Measurements from ENCODE around the gene RAPGEF2.
"Not testable (repeated sequence)": the region's sequence is repeated elsewhere in the genome, so short reads cannot be mapped to it uniquely, and the experiment has no call there.

Gene RAPGEF2

DNA sequence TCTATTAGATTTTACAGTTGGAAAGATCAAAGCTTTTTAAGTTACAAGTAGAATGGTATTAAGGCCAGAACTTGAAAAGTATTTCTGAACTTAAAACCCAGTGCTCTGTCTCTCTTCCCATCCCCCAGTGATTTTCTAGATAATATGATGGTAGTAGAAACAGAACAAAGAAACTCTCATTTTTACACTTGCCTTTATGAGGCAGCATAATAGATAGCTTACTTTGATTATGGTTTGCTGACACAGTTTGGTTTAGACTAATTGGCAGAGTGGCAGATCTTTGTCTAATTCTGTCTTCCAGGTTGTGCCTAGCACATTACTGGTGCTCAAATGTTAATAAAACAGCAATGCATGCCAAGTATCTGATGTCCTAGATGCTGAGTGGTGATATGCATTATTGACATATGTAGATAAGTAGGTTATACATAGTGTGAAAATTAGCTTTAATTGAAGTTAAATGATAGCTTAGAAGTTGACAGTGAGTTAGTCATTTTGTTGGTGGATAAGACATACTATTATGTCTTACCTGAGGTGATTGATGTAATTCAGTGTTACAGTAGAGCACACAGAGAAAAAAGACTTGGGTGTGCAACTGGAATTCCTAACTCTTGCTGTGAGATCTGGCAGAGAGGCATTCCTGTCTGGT lies 4.3 kb upstream of the RAPGEF2 start:
- no peak for DNase-seq (ENCODE audit: low read depth in 2 of 2)

DNA sequence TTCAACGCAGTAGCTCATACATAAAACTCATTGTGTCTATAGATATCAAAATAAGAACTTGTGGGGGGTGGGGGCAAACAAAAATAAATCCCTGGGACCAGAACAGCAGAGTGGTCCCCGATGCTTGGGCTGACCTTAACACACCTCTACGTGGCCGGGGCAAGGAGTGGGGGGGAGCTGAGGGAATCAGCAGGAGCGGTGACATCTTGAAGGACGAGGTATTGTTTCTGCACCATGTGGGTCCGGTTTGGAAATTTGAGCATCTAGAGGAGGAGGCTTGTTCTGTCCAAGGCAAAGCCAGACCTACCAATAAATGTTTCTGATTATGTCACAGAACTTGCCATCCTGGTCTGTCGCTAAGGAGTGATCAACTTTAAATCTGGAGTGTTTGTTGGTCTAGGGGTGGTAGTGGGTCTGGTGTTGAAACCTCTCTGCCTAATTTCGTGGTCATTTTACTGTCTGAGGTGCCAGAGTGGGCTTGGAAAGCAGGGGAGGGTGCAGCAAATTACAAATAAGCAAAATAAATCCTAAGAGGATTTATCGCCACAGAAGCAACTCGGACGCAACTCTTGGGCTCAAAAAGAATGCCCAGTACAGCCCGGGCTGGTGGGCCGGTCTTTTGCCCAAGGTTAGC lies 774 bp upstream of the RAPGEF2 start:
- DNase-seq (ENCODE audit: low read depth in 2 of 2): no peak

DNA sequence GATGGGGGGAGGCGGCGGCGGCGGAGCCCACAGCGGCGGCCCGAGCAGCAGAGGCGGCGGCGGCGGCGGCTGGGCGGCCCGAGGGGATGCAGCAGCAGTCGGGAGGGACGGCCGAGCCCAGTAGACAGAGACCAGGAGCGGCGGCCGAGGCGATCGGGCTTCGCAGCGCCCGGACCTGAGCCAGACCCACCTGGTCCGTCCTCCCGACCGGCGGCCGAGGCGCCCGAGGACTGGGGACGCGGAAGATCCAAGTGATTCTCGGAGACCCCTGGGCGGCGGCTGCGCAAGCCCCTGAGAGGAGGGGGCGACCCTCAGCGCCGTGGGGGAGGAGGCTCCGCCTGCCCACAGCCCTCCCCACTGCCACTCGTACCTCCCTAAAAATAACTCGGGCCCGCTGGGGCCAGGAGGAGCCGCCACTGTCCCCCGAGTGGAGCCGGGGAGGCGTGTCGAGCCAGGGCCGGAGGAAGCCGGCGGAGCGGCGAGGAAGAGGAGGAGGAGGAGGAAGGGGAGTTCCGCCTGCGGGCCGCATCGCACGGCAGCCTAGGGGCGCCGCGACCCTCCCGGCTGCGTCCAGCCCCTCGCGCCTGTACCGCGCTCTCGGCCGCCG lies 608 bp downstream of the RAPGEF2 start:
- DNase-seq (ENCODE audit: low read depth in 2 of 2): no peak

DNA sequence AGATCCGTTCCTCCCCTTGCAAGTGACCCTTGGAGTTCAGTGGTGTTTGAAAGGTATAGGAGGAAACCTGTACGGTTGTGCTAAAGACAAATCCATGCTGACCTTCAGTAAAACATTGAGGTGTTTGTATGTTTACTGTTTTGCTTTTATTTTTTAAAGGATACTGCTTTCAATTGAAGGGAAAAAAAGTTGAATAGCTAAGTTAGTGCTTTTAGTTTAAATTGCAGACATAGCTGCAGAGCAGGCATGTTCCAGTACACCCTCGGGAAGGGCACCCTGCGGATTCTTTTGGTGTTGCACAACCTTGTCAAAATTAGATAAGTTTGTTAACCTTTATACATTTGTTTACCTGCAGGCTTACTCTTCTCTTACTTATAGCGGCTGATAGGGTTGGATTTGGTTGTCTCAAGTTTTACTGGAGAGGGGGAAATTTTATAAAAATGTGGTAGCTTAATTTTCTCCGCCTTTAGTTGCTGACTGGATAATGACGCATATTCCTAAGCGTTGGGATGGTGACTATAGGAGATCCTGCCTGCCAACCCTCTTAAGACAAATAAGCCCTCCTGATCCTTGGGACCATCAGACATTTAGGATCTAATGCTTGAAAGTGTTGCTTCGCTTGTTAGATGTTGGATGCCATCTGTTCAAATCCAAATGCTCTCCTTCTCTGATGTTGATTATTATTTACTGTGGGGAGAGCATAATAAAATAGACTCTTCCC lies 2.0 kb downstream of the RAPGEF2 start:
- no peak for DNase-seq (ENCODE audit: low read depth in 2 of 2)

DNA sequence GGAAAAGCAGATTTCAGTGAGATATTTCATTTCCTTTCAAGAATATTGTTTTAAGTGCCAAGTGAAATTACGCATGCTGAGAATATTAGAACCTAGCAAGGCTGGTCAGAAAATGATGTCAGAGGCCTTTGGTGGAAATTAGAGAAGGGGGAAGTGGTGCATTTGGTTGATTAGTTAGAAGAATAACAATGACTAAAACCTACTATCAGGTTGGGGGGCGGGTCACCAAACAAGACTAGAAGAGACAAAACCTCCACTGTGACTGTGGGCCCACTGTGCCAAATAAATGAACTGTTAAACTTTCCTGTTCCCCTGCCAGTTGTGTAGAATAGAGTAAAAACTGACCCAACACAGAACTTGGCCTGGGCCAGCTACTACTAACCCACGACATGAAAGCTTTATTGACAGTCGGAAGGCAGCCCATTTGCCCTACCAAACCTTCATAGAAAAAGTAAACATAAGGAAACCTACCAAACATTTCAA lies 2.9 kb downstream of the RAPGEF2 start:
- no peak for DNase-seq (ENCODE audit: low read depth in 2 of 2)

DNA sequence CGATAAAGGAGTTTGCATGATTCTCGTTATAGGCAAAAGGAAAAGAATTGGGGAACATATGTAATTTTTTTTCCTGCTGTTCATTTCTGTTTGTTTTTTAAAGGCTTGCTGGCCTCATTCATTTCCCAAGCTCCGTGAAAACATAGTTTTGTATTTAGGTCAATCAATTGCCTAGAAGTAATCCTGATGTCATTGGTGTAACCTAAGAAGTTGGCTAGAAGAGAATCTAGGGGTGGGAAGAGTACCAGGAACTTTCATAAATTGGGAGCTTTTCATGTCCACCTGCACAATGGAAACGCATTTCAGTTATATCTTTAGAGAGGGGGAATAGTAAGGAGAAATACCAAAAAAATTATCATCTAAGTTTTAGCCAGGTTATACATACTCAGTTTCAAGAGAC lies 3.8 kb downstream of the RAPGEF2 start:
- no peak for DNase-seq (ENCODE audit: low read depth in 2 of 2)

DNA sequence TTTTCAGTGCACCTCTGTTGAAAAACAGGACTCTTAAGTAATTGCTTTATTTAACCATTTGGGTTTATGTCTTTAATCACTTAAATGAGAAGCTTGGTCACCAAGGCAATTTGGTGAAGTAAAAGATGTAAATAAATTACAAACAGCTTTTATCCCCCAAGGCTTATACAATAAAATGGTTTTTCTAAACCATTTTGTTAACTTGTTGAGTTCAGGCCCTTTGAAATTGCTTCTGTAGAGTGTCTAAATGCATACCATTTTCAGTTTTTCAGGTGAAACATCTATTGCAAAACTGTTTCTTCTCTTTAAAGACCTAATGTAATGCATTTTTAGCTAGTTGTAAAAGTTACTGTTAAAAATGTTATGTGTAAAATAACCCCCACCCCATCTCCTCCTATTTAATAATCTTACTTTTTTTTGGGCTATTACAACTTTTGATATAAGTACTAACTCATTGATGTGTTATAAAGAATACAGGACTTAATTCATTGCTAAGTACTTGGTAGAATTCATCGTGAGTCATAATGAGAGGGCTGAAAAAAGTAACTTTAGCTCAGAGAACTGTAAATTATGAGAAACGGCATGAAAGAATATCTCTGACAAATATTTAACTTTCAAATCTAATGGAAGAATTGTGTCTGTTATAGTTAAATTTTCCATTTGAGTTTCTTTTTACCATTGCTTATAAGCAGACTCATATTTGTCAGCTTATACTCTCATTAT lies 4.5 kb downstream of the RAPGEF2 start:
- DNase-seq (ENCODE audit: low read depth in 2 of 2): no peak

DNA sequence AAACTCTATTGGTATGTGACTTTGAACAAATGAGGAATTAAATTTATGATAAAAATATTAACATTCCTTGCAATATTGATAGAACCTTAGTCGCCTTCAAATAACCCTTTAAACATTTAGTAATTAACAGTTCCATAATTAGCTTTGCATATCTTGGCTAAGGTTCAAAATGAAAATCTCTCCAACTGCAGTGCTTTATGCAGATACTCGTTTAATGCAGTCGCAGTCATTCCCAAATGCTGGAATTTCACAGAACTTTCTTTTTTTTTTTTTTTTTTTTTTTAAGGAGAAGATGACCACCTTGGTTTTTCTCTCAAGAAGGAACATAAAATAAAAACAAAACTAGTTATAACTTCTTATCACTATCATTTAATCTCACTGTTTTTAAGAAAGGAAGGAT lies 5.2 kb downstream of the RAPGEF2 start:
- DNase-seq (ENCODE audit: low read depth in 2 of 2): no peak

DNA sequence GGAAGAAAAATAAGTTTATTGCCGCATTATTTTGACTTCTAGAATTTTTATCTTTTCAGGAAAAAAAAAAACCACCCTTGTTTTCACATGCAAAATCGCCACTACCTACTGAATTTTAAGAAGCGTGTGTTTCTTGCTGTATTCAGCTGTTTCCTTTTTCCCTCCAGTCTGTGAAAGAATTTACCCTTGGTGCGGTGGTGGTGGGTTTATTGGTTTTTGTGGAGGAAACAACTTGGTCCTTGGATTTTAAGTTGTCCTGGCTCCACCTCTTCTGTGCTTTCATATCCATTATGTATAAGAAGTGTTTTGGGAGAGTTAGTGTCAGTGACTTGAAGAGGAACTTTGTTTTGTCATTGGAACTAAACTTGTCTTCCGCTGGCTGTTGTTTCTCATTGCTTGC lies 8.1 kb downstream of the RAPGEF2 start:
- DNase-seq (ENCODE audit: low read depth in 2 of 2): no peak

DNA sequence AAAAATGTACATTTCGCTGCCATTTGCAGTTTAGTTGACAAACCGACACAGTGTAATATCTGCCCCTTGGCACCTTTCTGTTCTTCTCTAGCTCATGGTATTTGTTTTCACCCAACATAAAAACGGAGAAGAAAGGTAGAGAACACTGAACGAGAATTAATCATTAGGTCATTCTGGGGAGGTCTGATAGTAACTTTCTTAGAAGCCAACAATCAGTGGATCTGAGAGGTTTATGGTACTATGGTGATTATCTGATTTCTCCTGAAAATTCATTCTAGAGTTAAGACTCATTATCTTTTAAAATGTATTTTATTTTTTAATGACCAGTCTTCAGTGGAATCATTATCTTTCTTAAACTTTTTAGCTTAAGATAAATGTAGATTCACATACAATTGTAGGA lies 8.5 kb downstream of the RAPGEF2 start:
- no peak for DNase-seq (ENCODE audit: low read depth in 2 of 2)

DNA sequence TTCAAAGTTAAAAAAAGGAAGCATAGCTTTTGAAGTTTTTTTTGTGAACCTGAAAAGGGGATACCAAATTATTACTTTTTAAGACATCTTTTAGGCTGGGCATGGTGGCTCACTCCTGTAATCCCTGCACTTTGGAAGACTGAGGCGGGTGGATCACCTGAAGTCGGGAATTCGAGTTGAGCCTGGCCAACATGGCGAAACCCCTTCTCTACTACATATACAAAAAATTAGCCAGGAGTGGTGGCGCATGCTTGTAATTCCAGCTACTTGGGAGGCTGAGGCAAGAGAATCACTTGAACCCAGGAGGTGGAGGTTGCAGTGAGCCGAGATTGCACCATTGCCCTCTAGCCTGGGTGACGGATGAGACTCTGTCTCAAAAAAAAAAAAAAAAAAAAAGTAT lies 10.5 kb downstream of the RAPGEF2 start:
- not testable (repeated sequence) for DNase-seq (ENCODE audit: low read depth in 2 of 2)

DNA sequence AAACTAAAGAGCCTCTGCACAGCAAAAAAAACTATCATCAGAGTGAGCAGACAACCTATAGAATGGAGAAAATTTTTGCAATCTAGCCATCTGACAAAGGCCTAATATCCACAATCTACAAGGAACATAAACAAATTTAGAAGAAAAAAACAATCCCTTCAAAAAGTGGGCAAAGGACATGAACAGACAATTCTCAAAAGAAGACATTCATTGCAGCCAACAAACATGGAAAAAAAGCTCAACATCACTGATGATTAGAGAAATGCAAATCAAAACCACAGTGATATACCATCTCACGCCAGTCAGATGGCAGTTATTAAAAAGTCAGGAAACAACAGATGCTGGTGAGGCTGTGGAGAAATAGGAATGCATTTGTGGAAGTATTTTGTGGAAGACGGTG lies 13.2 kb downstream of the RAPGEF2 start:
- not testable (repeated sequence) for DNase-seq (ENCODE audit: low read depth in 2 of 2)

DNA sequence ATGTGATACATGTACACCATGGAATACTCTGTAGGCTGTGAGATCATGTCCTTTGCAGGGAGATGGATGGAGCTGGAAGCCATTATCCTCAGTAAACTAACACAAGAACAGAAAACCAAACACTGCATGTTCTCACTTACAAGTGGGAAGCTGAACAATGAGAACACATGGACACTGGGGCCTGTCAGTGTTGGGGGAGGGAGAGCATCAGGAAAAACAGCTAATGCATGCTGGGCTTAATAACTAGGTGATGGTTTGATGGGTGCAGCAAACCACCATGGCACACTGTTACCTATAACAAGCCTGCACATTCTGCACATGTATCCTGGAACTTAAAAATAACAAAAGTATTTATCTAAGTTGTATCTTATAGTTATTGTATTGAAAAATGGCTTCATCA lies 13.8 kb downstream of the RAPGEF2 start:
- not testable (repeated sequence) for DNase-seq (ENCODE audit: low read depth in 2 of 2)

DNA sequence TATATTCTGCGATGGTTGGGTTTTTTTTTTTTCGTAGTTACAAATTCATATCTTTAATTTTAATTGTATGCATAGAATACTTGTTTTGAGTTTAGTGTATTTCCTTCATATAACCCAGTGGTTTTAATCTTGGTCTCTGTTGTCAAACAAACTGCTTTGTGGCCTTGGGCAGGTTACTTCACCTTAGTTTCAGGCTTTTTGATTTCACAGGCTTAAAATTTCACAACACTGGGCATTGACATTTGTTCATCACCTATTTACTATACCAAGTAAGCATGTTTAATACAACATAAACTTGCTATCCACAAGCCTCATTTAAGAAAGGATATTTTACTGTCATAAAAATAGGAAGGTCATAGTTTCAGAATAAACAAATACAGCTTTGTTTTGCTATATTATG lies 14.7 kb downstream of the RAPGEF2 start:
- DNase-seq (ENCODE audit: low read depth in 2 of 2): no peak

DNA sequence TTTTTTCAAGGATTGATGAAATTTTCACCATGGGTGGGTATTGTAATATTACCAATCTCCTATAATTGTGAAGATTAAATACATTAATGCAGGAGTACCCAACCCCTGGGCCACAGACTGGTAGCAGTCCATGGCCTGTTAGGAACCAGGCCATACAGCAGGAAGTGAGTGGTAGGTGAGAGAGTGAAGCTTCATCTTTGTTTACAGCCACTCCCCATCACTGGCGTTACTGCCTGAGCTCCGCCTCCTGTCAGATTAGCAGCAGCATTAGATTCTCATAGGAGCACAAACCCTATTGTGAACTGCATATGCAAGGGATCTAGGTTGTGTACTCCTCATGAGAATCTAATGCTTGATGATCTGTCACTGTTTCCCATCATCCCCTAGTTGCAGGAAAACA lies 15.1 kb downstream of the RAPGEF2 start:
- DNase-seq (ENCODE audit: low read depth in 2 of 2): no peak

DNA sequence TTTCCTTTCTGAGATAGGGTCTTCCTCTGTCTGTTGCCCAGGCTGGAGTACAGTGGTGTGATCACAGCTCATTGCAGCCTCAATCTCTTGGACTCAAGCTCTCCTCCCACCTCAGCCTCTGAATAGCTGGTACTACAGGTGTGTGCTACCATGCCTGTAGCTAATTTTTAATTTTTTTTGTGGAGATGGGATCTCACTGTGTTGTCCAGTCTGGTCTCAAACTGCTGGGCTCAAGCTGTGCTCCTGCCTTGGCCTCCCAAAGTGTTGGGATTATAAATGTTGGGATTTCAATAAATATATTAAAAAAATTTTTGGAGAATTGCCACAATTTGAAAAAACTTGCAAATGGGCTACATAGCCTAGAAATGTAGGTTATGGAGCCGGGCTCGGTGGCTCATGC lies 18.5 kb downstream of the RAPGEF2 start:
- DNase-seq (ENCODE audit: low read depth in 2 of 2): no peak

DNA sequence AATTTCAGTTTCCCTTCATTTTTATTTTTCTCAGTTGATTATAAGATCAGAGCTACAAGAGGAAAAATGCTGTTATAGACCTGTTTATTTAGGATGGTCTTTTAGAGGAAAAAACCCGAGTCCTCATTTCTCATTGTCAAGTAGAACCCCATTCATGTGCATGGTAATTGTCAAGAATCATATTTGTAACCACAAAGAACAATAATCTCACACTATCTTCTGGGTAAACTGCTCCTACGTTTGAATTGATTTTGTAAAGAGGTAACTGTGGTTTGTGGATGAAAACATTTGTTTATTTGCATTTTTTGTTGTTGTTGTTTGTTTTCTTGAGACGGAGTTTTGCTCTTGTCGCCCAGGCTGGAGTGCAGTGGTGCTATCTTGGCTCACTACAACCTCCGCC lies 23.8 kb downstream of the RAPGEF2 start:
- no peak for DNase-seq (ENCODE audit: low read depth in 2 of 2)

DNA sequence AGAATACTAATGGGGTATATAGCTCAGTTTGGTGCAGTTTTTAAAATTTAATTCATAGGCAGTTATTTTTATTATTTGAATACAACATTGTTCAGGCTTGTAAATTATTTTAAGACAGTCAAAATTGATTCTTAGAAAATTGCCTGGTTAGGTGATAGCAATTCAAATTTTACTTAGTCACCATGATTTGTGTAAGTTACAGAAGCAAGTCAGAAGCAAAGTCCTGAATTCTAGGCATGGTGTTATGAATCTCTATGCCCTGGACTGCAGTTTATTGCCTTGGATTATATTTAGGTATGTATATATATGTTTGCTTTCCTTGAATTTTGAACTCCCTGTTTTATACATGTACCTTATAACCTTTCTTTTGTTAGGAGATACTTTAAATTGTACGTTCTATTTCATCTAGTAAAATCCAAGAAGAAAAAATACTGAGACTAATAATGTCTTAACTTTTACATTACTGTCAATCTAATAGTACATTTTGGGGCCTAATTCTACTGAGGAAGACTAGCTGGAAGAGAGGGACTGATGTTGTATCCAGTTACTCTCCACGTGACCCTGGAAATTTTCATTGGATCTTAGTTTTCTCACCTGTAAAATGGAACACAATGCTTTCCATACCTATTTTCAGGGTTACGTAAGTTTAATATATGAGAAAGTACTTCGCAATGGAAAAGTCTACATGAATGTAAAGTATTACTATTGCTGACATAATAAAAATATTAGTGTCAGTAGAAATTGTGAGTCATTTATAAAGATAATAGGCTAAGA lies 25.1 kb downstream of the RAPGEF2 start:
- no peak for DNase-seq (ENCODE audit: low read depth in 2 of 2)

DNA sequence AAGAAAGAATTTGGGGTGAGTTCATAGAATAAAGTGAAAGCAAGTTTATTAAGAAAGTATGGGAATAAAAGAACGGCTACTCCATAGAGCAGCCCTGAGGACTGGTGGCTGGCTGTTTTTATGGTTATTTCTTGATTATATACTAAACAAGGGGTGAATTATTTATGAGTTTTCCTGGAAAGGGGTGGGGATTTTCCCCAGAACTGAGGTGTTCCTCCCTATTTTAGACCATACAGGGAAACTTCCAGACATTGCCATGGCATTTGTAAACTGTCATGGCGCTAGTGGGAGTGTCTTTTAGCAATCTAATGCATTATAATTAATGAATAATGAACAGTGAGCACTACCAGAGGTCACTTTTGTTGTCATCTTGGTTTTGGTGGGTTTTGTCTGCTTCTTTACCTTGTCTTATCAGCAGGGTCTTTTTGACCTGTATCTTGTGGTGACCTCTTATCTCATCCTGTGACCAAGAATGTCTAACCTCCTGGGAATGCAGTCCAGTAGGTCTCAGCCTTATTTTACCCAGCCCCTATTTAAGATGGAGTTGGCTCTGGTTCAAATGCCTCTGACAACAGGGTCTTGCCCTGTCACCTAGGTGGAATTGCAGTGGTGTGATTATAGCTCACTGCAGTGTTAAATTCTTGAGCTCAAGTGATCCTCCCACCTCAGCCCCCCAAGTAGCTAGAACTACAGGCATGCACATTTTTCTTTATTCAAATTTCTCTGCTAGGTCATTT lies 27.1 kb downstream of the RAPGEF2 start:
- DNase-seq (ENCODE audit: low read depth in 2 of 2): no peak

DNA sequence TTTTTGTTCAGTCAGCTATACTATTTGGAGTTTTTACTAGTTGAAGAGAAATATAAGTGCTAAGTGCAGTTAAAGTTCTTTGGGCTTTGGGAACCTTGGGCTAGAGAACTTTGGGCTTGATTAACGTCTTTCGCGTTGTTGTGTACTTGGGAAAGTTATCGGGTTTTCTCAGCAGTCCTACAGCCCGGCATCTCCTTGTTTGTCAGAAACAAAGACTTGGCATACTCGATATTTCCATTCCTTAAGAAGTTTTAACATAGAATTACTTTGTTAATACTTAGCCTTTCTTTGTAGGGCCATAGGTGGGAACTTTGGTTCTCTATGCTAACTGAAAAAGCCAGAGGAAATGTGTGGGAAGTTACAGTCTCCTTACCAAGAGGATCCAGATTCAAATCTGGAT lies 28.7 kb downstream of the RAPGEF2 start:
- DNase-seq (ENCODE audit: low read depth in 2 of 2): no peak

DNA sequence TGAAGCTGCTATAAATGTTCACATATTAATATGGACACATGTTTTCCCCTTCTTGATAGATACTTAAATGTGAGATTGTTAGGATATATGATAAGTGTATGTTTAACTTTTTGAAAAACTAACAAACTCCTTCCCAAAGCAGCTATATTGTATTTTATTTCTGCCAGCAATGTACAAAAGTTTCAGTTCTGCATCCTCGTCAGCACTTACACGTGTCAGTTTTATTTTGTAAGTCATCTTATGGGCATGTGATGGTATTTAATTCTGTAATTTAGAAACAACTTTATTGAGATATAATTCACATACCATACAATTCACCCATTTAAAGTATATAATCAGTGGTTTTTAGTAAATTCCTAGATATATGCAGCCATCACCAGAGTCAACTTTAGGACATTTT lies 31.6 kb downstream of the RAPGEF2 start:
- DNase-seq (ENCODE audit: low read depth in 2 of 2): no peak
